Right lobe of liver (tissue), 6 donors: Measurements from ENCODE around the gene ANO9. TPM values are rescaled to one million over a fixed set of nuclear protein-coding genes. Genes with fewer than 3 reads are reported as not detected.

ENCODE experiments used
- ATAC-seq, 4 donors: fragments of 200-7000 bp; cut with Tn5 transposase; one replicate each; pipeline ENCODE4 v1.9.1; 2020; ENCODE audit warnings: mild to moderate bottlenecking in 4 of 4, moderate library complexity in 4 of 4
- DNase-seq, 3 donors: peaks; one replicate each; pipeline ENCODE4 v3.0.0-alpha.2; 2020
- H3K27ac ChIP-seq, 3 donors: fragments of 200-600 bp; one replicate each; pipeline ENCODE4 v1.8.0; 2022
- H3K27me3 ChIP-seq, 2 donors: fragments of 200-600 bp; one replicate each; pipeline ENCODE4 v1.8.0; 2022
- H3K36me3 ChIP-seq, 4 donors: fragments of 200-600 bp; sonication (generic) in 1 of 4; one replicate each; pipeline versions ENCODE4 v1.5.1 to v1.8.0; 2017 to 2022; ENCODE audit warnings: control low read depth in 1 of 4
- H3K4me1 ChIP-seq, 4 donors: fragments of 200-600 bp; sonication (generic) in 1 of 4; one replicate each; pipeline versions ENCODE4 v1.5.1 to v1.8.0; 2017 to 2022; ENCODE audit warnings: control low read depth in 1 of 4
- H3K4me3 ChIP-seq, 3 donors: fragments of 200-600 bp; one replicate each; pipeline ENCODE4 v1.8.0; 2022
- H3K9me3 ChIP-seq, 4 donors: fragments of 200-600 bp; sonication (generic) in 1 of 4; one replicate each; pipeline versions ENCODE4 v1.5.1 to v1.8.0; 2017 to 2022; ENCODE audit warnings: control low read depth in 1 of 4
- POLR2A ChIP-seq: fragments of 450-650 bp; IDR thresholded peaks from one replicate; pipeline ENCODE4 v1.6.1; 2017; ENCODE audit warnings: antibody characterized with exemption, mild to moderate bottlenecking
- whole genome bisulfite sequencing: methylation state at CpG from one replicate; pipeline ENCODE4 v1.1.6; 2018; ENCODE audit warnings: low coverage, low lambda C conversion rate; ENCODE audit not compliant: insufficient coverage; ENCODE audit errors: missing lambda C conversion rate; 5-methylcytosine and 5-hydroxymethylcytosine counted together
- intact Hi-C, 2 donors: fragments of 100-400 bp; cut with DNase I; formaldehyde crosslinking; loops; one replicate each; pipeline versions ENCODE4 v1.11.2 to v1.14.1; 2022
- total RNA-seq, 6 experiments: library from RNA; depleted of rRNA in 2 of 6; stranded (reverse); fragments of >200 nt in 2 of 6; fragmentation: NEBNext Ultra II Directional in 3 of 6; extraction: Animal tissue kit (Norgen Biotek cat#: 25700) in 3 of 6; gene quantifications; one replicate each; pipeline versions ENCODE4 v1.1.0 to v1.2.4, GENCODE V29; 2016 to 2023
- TF ChIP-seq, protein P1 (sequence below), 4 donors: fragments of 200-600 bp in 3 of 4; fragments of 450-650 bp in 1 of 4; IDR thresholded peaks; one replicate each; pipeline versions ENCODE4 v1.5.1 to v1.8.0; 2016 to 2022; ENCODE audit warnings: antibody characterized with exemption in 4 of 4, mild to moderate bottlenecking in 2 of 4
- donor health status: DM: no; HTN: yes; CAD: no.
- donor health status: DM: no; HTN: no; CAD: no.
- donor health status: DM: no; HTN: no; CAD: no.
- donor health status: DM: no; HTN: yes; CAD: no.
- donor health status: DM: no; HTN: yes; CAD: no.

ANO9 gene
- total RNA-seq, 6 experiments from 2014 or later = 0.09 to 1.0 (median 0.28) TPM; not detected in 1

DNA sequence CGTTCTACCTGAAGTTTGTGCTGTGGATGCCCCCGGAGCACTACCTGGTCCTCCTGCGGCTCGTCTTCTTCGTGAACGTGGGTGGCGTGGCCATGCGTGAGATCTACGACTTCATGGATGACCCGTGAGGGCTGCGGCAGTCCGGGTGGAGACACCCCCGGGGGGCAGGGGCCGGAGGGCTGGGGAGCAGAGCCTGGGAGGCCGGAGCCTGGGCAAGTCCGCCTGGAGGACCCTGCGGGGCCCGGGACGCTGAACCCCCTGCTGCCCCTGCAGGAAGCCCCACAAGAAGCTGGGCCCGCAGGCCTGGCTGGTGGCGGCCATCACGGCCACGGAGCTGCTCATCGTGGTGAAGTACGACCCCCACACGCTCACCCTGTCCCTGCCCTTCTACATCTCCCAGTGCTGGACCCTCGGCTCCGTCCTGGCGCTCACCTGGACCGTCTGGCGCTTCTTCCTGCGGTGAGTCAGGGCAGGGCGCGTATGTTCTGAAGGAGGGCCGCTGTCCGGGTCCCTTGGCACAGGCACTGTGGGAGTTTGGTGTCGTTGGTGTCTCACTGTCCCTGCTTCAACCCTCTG lies 47.9 kb upstream of the ANO9 start:
- ATAC-seq (no peak), DNase-seq (no peak)
- H3K4me1 ChIP-seq = no peaks in the 10 kb centered on the region
- H3K4me3 ChIP-seq = no peak overlapping the region
- no peak for TF ChIP-seq POLR2A
- TF ChIP-seq, protein P1, sequence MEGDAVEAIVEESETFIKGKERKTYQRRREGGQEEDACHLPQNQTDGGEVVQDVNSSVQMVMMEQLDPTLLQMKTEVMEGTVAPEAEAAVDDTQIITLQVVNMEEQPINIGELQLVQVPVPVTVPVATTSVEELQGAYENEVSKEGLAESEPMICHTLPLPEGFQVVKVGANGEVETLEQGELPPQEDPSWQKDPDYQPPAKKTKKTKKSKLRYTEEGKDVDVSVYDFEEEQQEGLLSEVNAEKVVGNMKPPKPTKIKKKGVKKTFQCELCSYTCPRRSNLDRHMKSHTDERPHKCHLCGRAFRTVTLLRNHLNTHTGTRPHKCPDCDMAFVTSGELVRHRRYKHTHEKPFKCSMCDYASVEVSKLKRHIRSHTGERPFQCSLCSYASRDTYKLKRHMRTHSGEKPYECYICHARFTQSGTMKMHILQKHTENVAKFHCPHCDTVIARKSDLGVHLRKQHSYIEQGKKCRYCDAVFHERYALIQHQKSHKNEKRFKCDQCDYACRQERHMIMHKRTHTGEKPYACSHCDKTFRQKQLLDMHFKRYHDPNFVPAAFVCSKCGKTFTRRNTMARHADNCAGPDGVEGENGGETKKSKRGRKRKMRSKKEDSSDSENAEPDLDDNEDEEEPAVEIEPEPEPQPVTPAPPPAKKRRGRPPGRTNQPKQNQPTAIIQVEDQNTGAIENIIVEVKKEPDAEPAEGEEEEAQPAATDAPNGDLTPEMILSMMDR (IDR thresholded peaks at IDR 0.05) = no peak
- no peak overlapping the region for H3K27ac ChIP-seq
- no peaks in the 10 kb centered on the region for H3K27me3 ChIP-seq
- no peaks in the 10 kb centered on the region for H3K9me3 ChIP-seq
- peaks cover 0 to 7% (median 4%) of the 10 kb centered on the region in 4 donors for H3K36me3 ChIP-seq
- WGBS = 94% methylated on average over 7 of the region's 37 CpGs
- intact Hi-C loops = no loop called here

DNA sequence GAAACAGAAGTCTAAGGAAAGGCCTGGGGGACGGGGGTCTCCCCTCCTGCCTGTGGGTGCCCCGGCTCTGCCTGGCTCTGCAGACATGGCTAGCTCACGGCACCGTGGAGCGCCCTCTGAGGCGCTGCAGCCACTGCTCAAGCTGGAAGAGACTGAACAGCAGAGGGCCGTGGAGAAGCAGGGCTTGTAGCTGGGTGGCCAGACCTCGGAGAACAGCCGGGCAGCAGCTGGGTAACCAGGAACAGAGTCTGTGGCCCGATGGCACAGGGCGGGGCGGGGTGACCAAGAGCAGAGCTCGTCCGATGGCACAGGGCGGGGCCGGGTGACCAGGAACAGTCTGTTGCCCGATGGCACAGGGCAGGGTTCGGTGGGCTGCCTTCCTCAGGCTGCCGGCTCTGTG lies 47.2 kb upstream of the ANO9 start:
- 87% methylated on average over 10 of the region's 19 CpGs for WGBS
- DNase-seq = no peak
- peaks cover 0 to 2% (median 0%) of the 10 kb centered on the region in 4 donors for H3K36me3 ChIP-seq

DNA sequence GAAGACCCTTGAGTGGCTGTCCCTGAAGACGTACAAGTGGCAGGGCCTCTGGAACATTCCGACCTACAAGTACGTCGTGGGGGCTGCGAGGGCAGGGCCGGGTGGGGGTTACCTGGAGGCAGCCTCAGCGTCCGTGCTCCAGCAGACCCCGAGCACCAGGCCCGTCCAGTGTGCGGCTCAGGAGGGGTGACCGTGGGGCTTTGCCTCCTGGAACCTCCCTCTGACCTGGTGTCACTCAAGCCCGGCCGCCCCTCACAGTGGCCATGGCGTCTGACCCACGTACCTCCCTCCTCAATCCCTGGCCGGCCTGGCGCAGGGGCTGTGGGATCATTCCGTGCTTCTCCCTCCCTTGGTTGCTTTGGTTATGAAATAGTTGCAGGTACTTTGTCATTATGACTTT lies 46.8 kb upstream of the ANO9 start:
- Histone ChIP-seq H3K4me3 (no peak overlapping the region), H3K4me1 (no peaks in the 10 kb centered on the region), H3K9me3 (no peaks in the 10 kb centered on the region), H3K36me3 (peaks cover 0 to 2% (median 0%) of the 10 kb centered on the region in 4 donors), H3K27ac (no peak overlapping the region), H3K27me3 (no peaks in the 10 kb centered on the region)
- TF ChIP-seq, protein P1 (IDR thresholded peaks at IDR 0.05) = no peak
- no peak for TF ChIP-seq POLR2A
- ATAC-seq = no peak
- intact Hi-C loops = no loop called here
- no CpG with 5 or more reads among the region's 19 CpGs for WGBS
- DNase-seq = no peak

More for the DNA sequence above, 47.2 kb upstream of the ANO9 start:
- Histone ChIP-seq H3K4me1 (no peaks in the 10 kb centered on the region), H3K4me3 (no peak overlapping the region), H3K27ac (no peak overlapping the region), H3K9me3 (no peaks in the 10 kb centered on the region), H3K27me3 (no peaks in the 10 kb centered on the region)
- TF ChIP-seq, protein P1 (IDR thresholded peaks at IDR 0.05) = no peak
- no peak for TF ChIP-seq POLR2A
- no peak for ATAC-seq
- intact Hi-C loops = no loop called here

DNA sequence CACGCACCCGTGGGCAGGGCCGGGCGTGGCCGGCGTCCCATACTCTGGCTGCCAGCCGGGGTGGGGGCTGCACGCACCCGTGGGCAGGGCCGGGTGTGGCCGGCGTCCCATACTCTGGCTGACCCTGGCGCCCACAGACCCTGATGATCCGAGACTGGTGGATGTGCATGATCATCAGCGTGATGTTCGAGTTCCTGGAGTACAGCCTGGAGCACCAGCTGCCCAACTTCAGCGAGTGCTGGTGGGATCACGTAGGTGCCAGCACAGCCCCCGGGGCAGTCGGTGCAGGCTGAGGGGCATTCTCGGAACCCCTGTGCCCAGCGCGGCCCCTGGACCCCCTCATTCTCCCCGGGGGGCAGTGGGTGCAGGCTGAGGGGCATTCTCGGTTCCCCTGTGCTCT lies 46.3 kb upstream of the ANO9 start:
- no peak for ATAC-seq
- DNase-seq = no peak

More for the DNA sequence above, 46.3 kb upstream of the ANO9 start:
- H3K4me3 ChIP-seq = no peak overlapping the region
- peaks cover 0 to 2% (median 0%) of the 10 kb centered on the region in 4 donors for H3K36me3 ChIP-seq
- WGBS = no CpG with 5 or more reads among the region's 25 CpGs
- H3K4me1 ChIP-seq = no peaks in the 10 kb centered on the region
- H3K27me3 ChIP-seq = no peaks in the 10 kb centered on the region
- no peak for TF ChIP-seq POLR2A
- TF ChIP-seq, protein P1 (IDR thresholded peaks at IDR 0.05) = no peak
- no peak overlapping the region for H3K27ac ChIP-seq
- intact Hi-C loops = no loop called here
- H3K9me3 ChIP-seq = no peaks in the 10 kb centered on the region
